GM21526 (cell line): ENCODE data around the gene PRKCB.

ENCODE experiments used
- ATAC-seq: cut with Tn5 transposase; IDR thresholded peaks from one replicate; pipeline ENCODE4 v1.9.1; 2021; ENCODE audit warnings: moderate library complexity; ENCODE audit not compliant: unreplicated experiment, low FRiP score

PRKCB gene

DNA sequence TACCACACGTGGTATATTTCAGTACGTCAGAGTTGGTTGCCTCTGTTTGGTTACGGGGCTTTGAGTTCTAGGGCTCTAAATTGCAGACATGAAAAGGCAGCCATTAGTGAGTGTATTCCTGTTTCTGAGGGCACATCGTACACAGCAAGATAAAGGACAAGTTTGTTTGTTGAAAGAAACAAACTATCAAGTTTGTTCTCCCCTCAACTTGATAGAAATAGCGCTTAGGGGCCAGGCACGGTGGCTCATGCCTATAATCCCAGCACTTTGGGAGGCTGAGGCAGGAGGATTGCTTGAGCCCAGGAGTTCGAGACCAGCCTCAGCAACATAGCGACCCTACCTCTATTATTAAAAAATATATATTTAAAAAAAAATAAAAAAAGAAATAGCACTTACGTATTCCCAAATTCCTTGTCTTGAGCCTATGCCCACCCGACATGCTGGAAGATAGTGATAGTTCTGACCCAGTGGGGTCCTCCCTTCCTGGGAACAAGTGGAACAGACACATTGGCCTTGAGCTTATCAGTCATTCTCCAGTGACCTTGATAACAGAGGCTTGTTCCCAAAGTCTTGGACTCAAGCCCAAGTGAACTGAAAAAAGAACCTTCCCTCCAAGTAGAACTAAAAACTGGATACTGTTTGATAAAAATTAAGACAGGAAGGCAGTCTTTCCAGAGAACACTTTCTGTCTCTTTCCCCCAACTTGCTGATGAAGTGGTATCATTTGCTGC lies 280.4 kb downstream of the PRKCB start:
- no peak for ATAC-seq

DNA sequence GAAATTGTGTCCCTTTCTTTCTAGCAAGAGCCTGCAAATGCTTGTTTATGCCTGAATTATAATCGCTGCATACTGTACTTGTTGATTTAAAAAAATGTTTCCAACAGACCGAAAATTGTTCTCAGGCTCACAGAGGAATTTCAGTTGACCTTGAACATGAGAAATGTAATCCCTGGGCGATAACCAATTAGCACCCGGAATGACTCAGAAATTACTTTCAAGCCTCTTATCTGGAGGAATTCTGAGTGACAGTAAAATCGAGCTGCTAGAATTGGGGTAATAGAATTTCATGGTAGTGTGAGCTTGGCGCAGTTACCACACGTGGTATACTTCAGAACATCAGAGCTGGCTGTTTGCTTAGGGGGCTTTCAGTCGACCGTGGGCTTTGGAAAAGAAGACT lies 281.2 kb downstream of the PRKCB start:
- no peak for ATAC-seq

DNA sequence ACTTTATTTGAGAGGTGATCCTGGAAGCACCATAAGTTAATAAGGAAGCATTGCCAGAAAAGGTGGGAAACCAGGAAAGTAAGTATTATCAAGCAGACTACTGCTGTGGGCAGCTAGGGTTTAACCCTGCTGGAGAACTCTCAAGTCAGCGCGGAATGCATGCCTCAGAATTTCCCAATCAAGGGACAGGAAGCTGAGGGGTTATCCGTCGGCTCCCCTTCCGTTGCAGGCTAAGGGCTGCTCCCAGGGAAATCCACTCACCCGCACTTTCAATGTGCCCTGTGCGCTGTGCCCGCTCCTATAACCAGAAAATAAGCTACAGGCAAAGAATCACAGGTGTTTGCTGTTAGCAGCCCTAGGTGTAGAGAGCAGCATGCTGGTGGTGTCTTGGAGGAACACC lies 281.9 kb downstream of the PRKCB start:
- ATAC-seq, result no peak

DNA sequence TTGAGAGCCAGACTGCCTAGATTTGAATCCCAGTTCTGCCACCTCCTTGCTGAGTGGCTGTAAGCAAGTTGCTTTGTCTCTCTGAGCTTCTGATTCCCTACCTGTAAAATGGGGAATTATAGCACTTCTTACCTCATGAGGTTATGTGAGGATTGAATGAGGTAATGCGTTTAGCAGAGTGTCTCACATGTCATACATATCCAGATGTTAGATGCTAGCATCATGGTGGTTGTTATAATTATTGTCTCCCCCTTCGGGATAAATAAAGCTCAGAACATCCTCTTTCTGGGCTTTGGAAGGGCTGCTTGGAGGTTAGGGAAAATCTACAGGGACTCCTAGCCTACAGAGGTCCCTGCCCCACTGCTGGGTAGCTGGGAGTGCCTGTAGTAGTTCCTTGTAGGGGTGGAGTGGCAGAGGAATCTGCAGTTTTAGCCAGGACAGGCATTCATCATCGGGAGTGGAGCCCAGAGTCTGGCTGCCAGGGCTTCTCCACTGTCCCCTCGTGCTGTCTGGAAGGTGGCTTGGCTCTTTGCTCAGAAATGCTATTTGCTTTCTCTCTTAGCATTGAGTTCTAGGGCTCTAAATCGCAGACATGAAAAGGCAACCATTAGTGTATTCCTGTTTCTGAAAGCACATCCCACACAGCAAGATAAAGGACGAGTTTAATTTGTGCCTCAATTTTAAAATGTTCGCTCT lies 282.5 kb downstream of the PRKCB start:
- ATAC-seq, result no peak

DNA sequence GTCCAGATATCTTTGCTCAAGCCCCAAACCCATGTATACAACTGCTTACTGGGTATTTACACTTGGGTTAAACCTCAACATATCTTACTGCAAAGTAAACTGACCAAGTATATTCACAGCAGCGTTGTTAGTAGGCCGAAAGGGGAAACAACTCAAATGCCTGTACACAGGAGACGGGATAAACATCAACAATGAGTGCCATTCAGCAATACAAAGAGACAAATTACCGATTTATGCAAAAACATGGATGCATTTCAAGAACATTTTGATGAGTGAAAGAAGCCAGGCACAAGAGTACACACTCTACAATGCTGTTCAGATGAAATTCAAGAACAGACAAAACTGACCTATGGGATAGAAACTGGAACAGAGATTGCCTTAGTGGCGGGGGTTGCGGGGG lies 284.0 kb downstream of the PRKCB start:
- no peak for ATAC-seq

DNA sequence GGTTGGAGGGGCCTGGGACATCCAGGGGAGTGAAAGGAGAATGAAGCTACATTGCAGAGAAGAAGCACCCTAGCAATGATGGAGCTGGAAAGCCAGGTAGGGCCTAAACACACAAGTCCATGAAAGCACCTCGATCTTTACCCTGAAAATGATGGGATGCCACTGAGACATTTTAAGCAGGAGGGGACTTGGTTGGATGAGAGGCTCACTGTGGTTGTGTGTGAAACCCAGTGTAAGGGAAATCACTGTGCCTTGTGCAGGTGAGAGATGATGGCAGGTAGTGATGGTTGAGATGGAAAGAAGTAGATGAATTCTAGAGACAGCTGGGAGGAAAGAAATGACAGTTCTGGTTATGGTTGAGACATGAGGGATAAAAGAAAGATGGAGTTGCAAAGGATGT lies 287.5 kb downstream of the PRKCB start:
- no peak for ATAC-seq

DNA sequence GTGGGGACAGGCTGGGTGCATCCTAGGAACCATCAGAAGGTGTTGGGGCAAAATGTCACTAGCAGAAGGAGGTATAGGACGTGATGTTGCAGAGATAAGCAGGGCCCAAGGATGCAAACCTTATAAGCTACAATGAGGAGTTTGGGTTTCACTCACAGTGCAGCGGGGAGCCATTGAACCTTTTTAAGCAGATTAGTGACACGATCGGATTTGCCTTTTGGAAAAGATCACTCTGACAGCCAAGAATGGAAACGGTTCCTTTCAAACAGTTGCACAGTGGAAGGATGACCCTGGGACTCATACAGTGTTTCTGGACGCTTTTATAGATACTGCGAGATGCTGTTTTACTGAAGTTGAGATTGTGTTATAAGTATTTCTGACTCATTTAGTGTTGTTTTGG lies 288.5 kb downstream of the PRKCB start:
- no peak for ATAC-seq

DNA sequence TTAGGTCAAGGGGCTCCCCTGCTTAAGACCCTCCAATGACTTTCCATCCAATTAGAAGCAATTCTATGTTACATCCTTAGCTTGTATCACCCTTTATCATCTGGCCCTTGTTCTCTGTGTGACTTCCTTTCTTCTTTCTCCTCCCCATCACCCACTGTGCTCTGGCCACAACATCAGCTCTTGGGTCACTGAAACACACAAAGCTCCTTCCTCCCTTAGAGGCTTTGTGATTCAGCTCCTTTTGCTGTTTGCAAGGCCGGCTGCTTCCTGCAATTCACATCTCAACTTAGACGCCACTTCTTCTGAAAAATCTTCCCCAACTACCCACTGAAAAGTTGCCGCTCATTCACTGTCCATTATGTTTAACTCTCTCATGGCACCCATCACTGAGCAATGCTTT lies 289.4 kb downstream of the PRKCB start:
- ATAC-seq, result no peak

DNA sequence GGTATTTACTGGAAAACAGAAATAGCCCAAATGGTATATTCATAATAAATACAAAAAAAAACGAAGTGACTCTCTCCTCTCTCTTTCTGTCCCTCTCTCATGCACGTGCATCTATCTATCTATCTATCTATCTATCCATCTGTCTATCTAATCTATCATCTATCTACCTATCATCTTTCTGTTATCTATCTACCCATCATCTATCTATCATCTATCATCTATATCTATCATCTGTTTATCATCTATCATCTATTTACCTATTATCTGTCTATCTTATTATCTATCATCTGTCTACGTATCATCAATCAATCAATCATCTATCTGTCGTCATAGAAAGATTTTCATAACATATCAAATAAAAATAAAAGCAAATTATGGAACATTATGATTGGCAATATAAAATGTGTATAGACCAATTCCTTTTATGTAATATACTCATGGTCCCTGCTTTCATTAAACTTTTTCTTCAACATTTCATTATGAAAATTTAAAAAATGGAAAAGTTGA lies 293.7 kb downstream of the PRKCB start:
- ATAC-seq, result no peak

DNA sequence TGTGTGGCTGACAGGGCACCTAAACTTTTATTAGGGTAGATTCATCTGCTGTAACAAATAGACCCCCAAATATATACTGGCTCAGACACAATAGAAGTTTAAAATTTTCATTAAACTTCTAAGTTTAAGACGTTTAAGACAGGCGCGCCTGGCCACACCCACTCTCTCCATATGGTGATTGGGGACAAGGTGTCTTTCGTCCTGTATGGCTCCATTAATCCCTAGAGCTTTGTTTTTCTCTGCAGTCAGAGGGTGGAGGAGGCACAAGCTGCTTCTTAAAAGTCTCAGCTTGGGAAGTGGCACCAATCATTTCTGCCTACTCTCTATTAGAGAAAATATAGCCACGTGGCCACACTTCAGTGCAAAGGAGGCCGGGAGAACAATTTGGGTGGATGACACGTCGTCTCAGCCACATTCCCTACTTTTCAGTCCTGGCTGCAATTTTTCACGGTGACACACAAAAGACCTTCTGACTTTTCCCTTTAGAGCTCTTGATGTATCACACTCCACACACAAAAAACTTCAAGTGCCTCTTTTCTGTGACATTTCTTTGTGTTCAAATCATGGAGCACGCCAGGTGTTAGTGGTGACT lies 294.8 kb downstream of the PRKCB start:
- ATAC-seq, result no peak

DNA sequence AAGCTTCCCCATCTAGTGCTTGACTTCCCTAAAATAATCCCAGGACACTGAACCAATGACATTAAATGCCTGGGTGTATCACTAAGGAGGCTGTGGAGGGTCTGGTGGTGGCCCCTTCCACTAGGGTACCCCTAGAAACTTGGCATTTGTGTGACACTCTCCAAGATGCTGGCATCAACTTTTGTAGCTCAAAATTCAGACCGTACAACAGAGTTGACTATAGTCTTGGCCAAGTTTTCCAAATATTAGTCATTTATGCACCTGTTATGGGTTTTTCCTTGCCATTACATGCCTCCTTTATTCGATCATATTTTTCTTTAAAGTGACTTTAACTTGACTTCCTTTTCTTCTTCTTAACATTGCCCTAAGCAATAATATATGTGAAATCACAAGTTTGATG lies 295.5 kb downstream of the PRKCB start:
- no peak for ATAC-seq

DNA sequence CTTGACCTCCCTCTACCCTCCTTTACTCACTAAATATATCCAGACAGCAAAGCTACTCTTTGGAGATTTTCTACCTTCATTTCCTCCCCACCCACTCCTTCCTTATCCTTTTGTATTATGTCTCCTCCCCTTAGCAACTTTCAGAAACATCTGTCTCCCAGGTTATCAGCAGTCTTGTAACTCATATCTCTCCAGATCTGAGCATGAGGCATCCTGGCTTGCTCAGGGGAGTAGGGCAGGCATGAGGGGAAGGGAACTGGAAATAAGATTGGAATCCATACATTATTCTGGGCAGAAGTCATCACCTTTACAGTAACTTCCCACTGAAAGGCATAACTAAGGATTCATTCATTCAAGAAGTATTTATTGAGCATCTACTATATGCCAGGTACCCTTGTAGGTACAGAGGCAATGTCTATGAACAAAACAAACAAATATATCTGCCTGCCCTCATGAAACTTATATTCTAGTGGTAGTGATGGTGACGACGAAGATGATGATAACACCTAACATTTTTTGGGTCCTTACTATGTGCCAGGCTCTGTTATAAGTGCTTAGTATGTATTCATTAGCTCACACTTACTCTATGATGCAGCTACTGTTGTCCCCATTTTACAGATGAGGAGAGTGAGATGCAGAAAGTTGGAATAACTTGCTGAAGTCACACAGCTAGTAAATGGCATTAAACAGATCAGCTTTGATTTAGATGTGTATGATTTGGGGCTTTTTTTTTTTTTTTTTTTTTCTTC lies 296.4 kb downstream of the PRKCB start:
- ATAC-seq, result no peak

DNA sequence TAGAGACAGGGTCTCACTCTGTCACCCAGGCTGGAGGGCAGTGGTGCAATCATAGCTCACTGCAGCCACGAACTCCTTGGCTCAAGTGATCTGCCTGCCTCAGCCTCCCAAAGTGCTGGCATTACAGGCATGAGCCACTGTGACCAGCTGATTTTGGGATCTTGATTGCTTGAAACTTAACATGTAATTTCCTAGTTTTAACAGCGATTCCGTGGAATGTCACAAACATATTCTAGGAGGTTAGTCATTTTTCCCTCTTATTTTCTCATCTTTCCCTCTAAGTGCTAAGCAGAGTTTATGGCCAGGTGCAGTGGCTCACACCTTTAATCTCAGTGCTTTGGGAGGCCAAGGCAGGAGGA lies 297.0 kb downstream of the PRKCB start:
- ATAC-seq, result no peak

DNA sequence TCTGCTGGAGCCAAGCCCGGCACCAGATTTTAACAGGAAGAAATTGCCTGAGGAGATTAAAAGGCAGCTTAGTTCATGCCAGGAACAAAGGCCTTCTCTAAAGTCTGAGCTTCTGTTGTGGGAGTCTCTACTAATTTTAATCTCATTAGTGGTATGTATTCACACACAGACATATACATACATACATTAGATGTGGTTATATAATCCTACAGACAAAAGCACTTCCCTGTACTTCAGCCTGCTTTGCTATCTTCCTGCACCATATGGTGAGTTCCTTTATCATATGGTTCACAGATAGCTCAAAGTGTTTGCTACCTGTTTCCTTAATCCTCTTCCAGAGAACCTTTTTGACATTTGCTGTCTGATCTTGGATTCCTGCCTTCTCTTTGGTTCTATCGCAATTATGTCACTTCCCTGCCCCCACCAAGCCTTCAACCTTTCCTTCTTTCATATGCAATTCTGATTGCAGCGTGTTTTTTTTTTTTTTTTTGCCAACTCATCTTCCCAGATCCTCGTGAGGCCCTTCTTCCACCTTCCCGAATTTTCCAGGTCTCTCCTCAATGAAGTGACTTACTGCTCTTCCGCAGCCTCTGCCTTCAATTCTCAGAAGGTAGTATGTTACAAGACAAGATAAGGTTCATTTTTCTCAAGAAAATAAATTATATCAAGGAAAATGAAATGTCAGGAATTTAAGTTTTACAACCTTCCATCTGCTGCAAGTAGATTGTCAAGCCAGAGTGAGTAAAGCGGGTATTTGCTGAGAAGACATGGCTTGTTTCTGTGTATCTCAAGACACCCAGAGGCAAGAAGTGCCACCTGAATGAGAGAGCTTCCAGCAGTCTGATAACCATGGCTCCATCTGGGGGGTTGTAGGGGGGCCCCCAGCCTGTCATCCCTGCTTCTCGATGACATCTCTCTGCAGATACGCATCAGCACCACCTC lies 300.1 kb downstream of the PRKCB start:
- ATAC-seq, result no peak

DNA sequence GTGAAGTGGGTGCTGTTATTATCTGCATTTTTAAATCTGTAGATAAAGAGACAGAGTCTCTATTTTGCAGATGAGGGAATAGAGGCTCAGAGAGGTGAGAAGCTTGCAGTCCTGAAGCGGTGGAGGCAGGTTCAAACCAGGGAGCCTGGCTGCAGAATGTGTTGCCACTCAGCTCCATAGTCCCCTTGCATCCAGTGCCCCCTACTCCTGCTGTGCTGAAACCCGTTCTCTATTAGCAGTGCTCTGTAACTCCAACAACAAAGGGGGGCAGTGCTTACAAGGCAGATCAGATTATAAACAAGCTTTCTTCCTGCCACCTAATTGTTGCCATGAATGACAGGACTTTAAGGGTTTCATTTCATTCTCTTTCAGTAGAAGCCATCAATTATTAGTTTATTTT lies 302.2 kb downstream of the PRKCB start:
- no peak for ATAC-seq

DNA sequence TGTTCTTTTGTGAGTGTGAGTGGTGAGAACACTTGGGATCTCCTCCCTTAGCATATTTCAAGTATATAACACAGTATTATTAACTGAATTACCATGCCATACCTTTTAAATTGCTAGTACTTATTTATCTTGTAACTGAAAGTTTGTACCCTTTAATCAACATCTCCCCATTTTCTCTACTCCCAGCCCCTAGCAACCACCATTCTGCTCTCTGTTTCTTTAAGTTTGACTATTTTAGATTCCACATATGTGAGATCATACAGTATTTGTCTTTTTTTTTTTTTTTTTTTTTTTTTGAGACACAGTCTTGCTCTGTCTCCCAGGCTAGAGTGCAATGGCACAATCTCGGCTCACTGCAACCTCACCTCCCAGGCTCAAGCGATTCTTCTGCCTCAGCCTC lies 302.8 kb downstream of the PRKCB start:
- no peak for ATAC-seq

DNA sequence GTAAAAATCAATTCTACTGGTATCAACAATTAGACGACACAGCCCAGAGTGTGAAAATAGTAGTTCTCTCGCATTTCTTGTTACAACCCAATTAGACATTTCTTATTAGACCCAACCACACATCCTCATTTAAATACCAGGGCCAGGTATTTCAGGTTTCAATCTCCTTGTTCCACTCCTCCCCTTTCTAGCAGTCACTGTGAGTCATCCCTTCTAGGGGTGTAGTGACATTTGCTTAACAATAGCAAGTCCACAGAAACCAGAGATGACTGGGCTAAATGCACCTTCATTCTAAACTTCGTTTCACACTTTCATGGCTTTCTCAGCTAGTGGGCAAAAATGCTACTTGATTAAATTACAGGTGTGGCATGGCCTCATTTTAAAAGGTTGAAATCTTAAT lies 303.5 kb downstream of the PRKCB start:
- no peak for ATAC-seq

DNA sequence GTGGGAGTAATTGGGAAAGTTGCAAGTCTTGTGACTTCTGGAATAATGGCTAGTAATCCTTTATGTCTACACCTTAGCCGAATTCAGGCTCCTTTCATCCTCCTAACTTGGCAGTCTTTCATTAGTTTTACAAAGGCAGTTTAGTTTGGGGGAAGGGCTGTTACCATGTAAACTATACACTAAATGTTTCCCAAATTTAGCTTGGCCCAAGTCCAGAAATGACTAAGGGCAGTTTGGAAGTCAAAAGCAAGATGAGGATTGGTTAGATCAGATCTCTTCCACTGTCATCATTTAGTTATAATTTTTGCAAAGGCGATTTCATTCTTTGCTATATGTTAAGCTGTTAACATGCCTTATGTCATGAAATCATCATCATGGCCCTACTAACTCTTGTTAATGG lies 304.9 kb downstream of the PRKCB start:
- no peak for ATAC-seq

DNA sequence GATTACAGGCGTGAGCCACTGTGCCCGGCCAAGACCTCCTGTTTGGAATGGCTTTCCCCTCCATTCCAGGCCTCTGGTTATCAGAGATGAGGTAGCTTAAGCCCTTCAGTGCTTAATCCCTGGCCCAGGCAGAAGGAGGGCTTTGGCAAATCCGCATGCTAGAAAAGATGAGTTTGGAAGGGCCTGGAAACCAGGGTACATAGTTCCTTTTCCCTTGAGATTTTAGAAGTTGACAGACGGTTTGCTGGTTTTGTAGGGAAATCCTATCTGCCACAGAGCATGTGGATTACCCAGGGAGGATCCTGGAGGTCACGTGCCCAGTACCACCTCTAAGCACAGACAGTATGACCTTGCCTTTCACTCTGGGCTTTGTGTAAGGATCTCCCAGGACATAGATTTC lies 305.7 kb downstream of the PRKCB start:
- ATAC-seq, result no peak

DNA sequence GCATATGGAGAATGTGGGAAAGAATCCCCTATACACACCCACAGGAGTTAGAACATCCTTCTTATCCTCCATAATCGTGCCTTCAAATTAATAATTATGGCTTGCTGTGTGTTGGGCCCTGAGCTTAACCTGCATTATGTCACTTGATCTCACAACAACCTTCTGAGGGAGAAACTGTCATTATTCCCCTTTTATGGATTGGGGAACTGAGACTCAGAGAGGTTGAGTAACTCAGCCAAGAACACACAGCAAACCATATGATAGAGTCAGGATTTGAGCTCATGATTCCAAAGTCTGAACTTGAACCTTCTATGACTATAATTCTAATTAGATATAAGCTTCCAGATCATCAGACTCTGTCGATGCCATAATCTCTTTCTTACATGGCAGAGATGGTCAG lies 306.1 kb downstream of the PRKCB start:
- ATAC-seq, result no peak
